HFF-Myc (cell line): Measurements from ENCODE around the gene IFNA8.
"Not testable (repeated sequence)": the region's sequence is repeated elsewhere in the genome, so short reads cannot be mapped to it uniquely, and the experiment has no call there.

Experiments
- DNase-seq: peaks from one replicate; pipeline ENCODE4 v3.0.0-alpha.2; 2011; ENCODE audit warnings: low read depth; ENCODE audit errors: extremely low read depth
- H3K4me3 ChIP-seq: replicated peaks from 2 replicates; pipeline ENCODE4 v1.5.1; 2011; ENCODE audit warnings: low read depth, mild to moderate bottlenecking, control low read depth, low read length
- TF ChIP-seq, protein P1 (sequence below): IDR thresholded peaks from 2 replicates; pipeline ENCODE4 v1.5.1; 2012; ENCODE audit warnings: mild to moderate bottlenecking, low read depth, low read length, control low read depth; ENCODE audit errors: missing control alignments

IFNA8 gene

DNA sequence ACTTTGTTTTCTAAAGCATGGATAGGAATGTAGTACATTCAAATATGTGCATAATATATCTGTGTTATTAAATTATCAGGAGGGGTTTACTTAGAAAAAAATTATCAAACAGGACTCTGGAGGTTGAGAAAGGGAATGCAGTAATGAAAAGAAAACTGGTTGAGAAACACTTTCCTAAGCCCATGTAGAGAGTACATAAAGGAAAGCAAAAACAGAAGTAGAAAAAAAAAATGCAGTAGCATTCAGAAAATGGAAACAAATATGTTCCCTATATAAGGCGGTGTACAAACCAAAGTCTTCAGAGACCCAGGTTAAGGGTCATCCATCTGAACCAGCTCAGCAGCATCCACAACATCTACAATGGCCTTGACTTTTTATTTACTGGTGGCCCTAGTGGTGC is at the start of gene IFNA8:
Gene IFNA8 (plus strand): TSS at position 301 of the 400 bp plus-strand sequence. CDS start 60 bp downstream, at position 361.
- no peak within 1 kb of the TSS for H3K4me3 ChIP-seq
- TF ChIP-seq, protein P1, sequence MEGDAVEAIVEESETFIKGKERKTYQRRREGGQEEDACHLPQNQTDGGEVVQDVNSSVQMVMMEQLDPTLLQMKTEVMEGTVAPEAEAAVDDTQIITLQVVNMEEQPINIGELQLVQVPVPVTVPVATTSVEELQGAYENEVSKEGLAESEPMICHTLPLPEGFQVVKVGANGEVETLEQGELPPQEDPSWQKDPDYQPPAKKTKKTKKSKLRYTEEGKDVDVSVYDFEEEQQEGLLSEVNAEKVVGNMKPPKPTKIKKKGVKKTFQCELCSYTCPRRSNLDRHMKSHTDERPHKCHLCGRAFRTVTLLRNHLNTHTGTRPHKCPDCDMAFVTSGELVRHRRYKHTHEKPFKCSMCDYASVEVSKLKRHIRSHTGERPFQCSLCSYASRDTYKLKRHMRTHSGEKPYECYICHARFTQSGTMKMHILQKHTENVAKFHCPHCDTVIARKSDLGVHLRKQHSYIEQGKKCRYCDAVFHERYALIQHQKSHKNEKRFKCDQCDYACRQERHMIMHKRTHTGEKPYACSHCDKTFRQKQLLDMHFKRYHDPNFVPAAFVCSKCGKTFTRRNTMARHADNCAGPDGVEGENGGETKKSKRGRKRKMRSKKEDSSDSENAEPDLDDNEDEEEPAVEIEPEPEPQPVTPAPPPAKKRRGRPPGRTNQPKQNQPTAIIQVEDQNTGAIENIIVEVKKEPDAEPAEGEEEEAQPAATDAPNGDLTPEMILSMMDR: no peak
- DNase-seq: no peak

DNA sequence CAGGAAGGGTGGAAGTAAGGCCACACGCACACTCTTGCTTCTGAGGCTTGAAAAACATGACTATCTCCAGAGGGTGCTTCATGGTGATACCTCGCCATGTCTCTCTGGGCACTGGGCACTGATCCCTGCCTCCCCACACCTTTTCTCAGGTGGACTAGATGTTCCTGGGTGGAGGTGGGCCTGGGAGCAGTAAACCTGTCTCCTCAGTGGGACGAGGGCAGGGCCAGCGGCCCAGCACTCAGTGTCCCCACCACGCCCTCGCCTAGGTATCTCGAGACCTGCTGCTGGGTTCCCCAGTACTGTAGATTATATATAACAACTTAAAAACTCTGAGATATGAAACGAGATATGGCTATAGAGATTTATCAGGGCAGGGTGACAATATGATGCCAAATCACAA is 46.6 kb upstream of the IFNA8 start:
- TF ChIP-seq, protein P1: no peak
- DNase-seq: no peak
- no peak overlapping the region for H3K4me3 ChIP-seq

DNA sequence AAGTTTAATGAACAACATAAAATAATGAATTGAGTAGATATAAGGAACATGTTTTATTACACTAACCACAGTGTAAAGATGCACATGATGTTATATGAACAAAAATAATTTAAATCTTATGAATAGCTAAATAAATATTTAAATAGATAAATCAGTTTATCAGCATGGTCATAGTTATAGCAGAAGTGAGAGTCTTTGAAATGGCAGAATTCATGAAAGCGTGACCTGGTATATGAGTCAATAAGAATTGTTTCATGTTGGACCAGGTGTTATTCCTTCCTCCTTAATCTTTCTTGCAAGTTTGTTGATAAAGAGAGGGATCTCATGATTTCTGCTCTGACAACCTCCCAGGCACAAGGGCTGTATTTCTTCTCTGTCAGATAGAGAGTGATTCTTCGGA is 41.7 kb upstream of the IFNA8 start:
- not testable (repeated sequence) for H3K4me3 ChIP-seq, DNase-seq

DNA sequence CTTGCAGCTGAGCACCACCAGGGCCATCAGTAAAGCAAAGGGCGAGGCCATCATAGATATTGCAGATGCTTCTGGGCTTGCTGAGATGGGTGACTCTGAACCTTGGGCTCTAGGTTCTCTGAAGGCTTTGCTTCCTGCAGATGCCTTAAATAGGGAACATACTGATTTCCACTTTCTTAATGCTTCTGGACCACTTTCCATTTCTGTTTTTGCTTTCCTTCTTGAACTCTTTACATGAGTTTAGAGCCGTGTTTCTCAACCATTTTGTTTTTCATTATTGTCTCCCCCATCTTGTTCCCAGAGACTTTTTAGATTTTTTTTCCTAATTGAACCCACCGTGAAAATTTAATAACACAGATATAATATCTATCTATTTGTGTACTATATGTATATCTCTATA is 41.0 kb upstream of the IFNA8 start, which contains the start of gene IFNA13:
Gene IFNA13 (minus strand): TSS at position 101 of the 400 bp plus-strand sequence. CDS start 47 bp downstream, at position 54.
- no peak for DNase-seq
- H3K4me3 ChIP-seq: no peak within 1 kb of the TSS
- TF ChIP-seq, protein P1: no peak

DNA sequence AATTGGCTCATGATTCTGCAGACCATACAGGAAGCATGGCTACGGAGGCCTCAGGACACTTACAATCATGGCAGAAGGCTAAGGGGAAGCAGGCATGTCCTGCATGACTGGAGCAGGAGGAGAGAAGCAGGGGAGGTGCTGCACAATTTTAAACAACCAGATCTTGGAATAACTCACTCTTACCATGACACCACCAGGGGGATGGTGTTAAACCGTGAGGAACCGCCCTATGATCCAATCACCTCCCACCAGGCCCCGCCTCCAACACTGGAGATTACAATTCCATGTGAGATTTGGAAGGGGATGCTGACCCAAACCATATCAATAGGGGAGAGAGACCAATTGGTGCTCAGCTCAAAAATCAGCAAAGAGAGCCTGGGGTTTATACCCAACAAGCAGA is 37.5 kb upstream of the IFNA8 start:
- H3K4me3 ChIP-seq, DNase-seq: not testable (repeated sequence)

DNA sequence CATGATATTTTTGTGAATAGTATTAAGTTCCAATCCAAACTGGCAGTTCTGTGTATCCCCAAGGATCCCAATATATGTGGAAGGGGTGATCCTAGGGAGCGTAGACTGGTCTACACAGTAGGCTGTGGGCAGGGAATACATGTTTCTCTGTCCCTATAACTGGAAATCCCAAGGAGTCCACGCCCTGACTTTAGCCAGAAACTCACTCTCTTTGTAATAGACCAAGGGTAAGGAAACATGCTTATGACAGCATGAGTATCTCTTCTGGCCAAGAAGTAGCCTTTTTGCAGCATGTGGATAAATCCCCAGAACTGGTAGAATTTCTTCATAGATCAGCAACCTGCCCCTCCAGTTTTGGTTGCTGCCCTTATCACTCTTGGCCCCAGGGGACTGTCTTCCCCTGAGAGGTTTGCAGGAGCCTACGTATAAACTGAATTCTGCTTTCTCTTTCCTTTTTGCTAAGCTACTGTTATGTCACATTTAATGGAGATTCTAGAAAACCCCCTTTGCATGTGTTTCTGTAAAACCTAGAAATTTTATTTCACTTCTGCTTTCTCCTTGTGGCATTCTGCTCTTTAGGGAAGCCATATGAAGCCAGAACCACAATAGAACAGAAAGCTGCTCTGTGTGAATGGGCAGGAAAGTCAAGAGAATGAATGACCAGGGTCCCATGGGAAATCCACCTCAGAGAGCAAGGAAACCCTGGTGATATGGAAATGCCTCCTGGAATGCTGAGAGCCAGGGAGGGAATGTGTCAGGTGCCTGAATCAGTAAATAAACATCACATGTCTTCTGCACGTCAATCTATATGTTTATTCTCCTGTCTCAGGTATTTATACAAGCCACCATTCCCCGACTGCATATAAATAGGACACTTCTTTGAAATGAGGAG is 27.2 kb upstream of the IFNA8 start:
- TF ChIP-seq, protein P1: no peak
- no peak for DNase-seq
- no peak overlapping the region for H3K4me3 ChIP-seq

DNA sequence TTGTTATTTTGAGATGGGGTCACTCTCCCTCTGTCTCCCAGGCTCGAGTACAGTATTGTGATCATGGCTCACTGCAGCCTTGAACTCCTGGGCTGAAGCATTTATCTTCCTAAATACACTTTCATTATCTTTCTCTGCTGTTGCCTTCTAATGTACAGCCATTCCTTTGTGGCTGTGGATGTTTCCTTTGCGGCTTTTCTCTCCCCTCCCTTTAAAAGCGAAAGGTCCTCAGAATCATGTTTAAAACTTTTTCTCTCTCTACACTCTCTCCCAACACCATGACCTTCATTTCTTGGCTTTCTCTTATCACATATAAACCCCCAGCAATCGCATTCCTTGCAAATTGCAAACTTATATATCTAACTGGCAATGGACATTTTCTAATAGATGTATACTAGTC is 25.3 kb upstream of the IFNA8 start:
- H3K4me3 ChIP-seq: no peak overlapping the region
- TF ChIP-seq, protein P1: no peak
- DNase-seq: no peak
